ENCODE data around the gene ANKRD23. TPM values are rescaled to one million over a fixed set of nuclear protein-coding genes. Genes with fewer than 3 reads are reported as not detected.

Gene ANKRD23
- total and polyA plus RNA-seq, 2 of the 4 experiments (the other 2 are of a cell fraction): 0.54 to 1.5 TPM

- CTCF ChIA-PET: no interaction called here
These were observed 17.1 kb downstream of the ANKRD23 start for GRCh38 chr2:96826546-96827278.

More at GRCh38 chr2:96826546-96827278, 17.1 kb downstream of the ANKRD23 start:
- H3K9me3 ChIP-seq (ENCODE audit: control insufficient read depth, insufficient read depth, low read length): no peaks in the 10 kb centered on the region
- H3K18ac ChIP-seq (ENCODE audit: low read depth, low read length): no peak overlapping the region
- H3K4me1 ChIP-seq (ENCODE audit: control insufficient read depth, insufficient read depth, low read length): peaks cover 8% of the 10 kb centered on the region; the same call in 1 of the 2 replicates
- TF ChIP-seq POLR2A (IDR thresholded peaks at IDR 0.05; ENCODE audit: low read depth, low read length) (no peak), USF2 (IDR thresholded peaks at IDR 0.05; ENCODE audit: low read depth, low read length) (no peak), ELK1 (IDR thresholded peaks at IDR 0.05; ENCODE audit: borderline replicate concordance, low read depth, low read length) (no peak), CHD1 (IDR thresholded peaks at IDR 0.05; ENCODE audit: low read depth, low read length) (no peak), CEBPB (IDR thresholded peaks at IDR 0.05; ENCODE audit: low read depth, low read length) (no peak), RAD21 (IDR thresholded peaks at IDR 0.05; ENCODE audit: low read length) (no peak), CTCF (conservative IDR thresholded peaks at IDR 0.05; ENCODE audit: low read depth, low read length) (no peak), BHLHE40 (IDR thresholded peaks at IDR 0.05; ENCODE audit: low read depth, low read length) (no peak), MAZ (IDR thresholded peaks at IDR 0.05; ENCODE audit: borderline replicate concordance, low read depth, low read length) (no peak)
- no peak overlapping the region for H4K5ac ChIP-seq (ENCODE audit: low read depth, low read length)
- peaks cover 20% of the 10 kb centered on the region; the same call in 1 of the 2 replicates for H4K20me1 ChIP-seq (ENCODE audit: insufficient read depth, low read length)
- H3K36me3 ChIP-seq (ENCODE audit: control insufficient read depth, insufficient read depth, low read length): peaks cover 30% of the 10 kb centered on the region
- no peak overlapping the region for H3K56ac ChIP-seq (ENCODE audit: extremely low read depth, insufficient read depth, low read length)
- no peak overlapping the region for H3K4ac ChIP-seq (ENCODE audit: low read depth, low read length)
- H3K4me2 ChIP-seq (ENCODE audit: low read depth, low read length): no peak overlapping the region
- H2AFZ ChIP-seq (replicated peaks; ENCODE audit: low read length, poor library complexity): no peak overlapping the region
- no peak overlapping the region for H3K4me3 ChIP-seq (ENCODE audit: insufficient read depth, low read depth, low read length)
- H3K9me1 ChIP-seq (ENCODE audit: insufficient read depth, low read length): peaks cover 12% of the 10 kb centered on the region; the same call in 1 of the 2 replicates
- H2BK5ac ChIP-seq (ENCODE audit: low read depth, low read length, poor library complexity, severe bottlenecking): no peak overlapping the region
- H3K79me1 ChIP-seq (ENCODE audit: low read depth in 1 of 2, low read length in 2 of 2): peaks cover 11 to 29% of the 10 kb centered on the region in 2 experiments
- in situ Hi-C loops (cut with MboI; ENCODE audit: low sequenced_read_pairs): no loop called here
- BruUV-seq (replicated peaks): no TSS peak
- no peak overlapping the region for H3K27ac ChIP-seq (ENCODE audit: insufficient read depth, low read length)
- DNase-seq (no peak), ATAC-seq (ENCODE audit: low read depth) (no peak)
- no peak overlapping the region for H4K91ac ChIP-seq (ENCODE audit: insufficient read depth, low read depth, low read length)
- no peak overlapping the region for H3K9ac ChIP-seq (ENCODE audit: low read depth, low read length)
- POLR2A ChIA-PET (ENCODE audit: unreplicated experiment): no interaction called here
- no peak overlapping the region for H2AK9ac ChIP-seq (replicated peaks; ENCODE audit: low read depth, low read length, poor library complexity)
- no peak overlapping the region for H4K8ac ChIP-seq (ENCODE audit: low read depth in 2 of 2, low read length in 2 of 2)
- no peak overlapping the region for H2BK20ac ChIP-seq (ENCODE audit: low read depth, low read length)
- H3K14ac ChIP-seq (replicated peaks; ENCODE audit: low read depth, low read length): no peak overlapping the region
- no peak overlapping the region for H2BK15ac ChIP-seq (ENCODE audit: low read depth, low read length)
- H2AK5ac ChIP-seq (ENCODE audit: low read depth, low read length): no peak overlapping the region
- no peak overlapping the region for H3K23ac ChIP-seq (ENCODE audit: low read depth, low read length)
- H3K27me3 ChIP-seq (ENCODE audit: control insufficient read depth, insufficient read depth, low read length): no peaks in the 10 kb centered on the region
- intact Hi-C loops (cut with micrococcal nuclease): no loop called here
- H2BK120ac ChIP-seq (ENCODE audit: low read depth, low read length): no peak overlapping the region
- dilution Hi-C loops (cut with HindIII; ENCODE audit: low sequenced_read_pairs, unreplicated experiment): no loop called here
- WGBS, 2 experiments (ENCODE audit: extremely low coverage in 2 of 2, insufficient read length in 1 of 2): 79% methylated on average over 7 of the region's 22 CpGs; no CpG with 5 or more reads in 1 of the 2 experiments

Measured in IMR-90 (cell line).